Thymus (tissue), 11 donors: ENCODE results near the gene FBXW5. TPM values are rescaled to one million over a fixed set of nuclear protein-coding genes. Genes with fewer than 3 reads are reported as not detected.

Experiments
- DNase-seq, 9 donors: peaks; one replicate each; pipeline ENCODE4 v3.0.0-alpha.2; 2013; ENCODE audit warnings: low spot score in 9 of 9, low read depth in 6 of 9, missing footprints in 1 of 9
- H3K27ac ChIP-seq, 2 donors: one replicate each; pipeline ENCODE4 v1.5.1; 2013; ENCODE audit warnings: control low read depth in 1 of 2, low read depth in 1 of 2, low read length in 1 of 2, mild to moderate bottlenecking in 1 of 2, moderate library complexity in 1 of 2
- H3K27me3 ChIP-seq, 2 donors: one replicate each; pipeline ENCODE4 v1.5.1; 2013; ENCODE audit warnings: low read length in 1 of 2; ENCODE audit not compliant: control insufficient read depth in 2 of 2, insufficient read depth in 1 of 2
- H3K36me3 ChIP-seq, 2 donors: one replicate each; pipeline ENCODE4 v1.5.1; 2013; ENCODE audit warnings: low read length in 1 of 2, mild to moderate bottlenecking in 1 of 2, moderate library complexity in 1 of 2; ENCODE audit not compliant: control insufficient read depth in 2 of 2, insufficient read depth in 2 of 2
- H3K4me1 ChIP-seq, 2 donors: one replicate each; pipeline ENCODE4 v1.5.1; 2013; ENCODE audit warnings: low read length in 2 of 2; ENCODE audit not compliant: control insufficient read depth in 2 of 2, insufficient read depth in 2 of 2
- H3K4me3 ChIP-seq, 2 donors: one replicate each; pipeline ENCODE4 v1.5.1; 2013; ENCODE audit warnings: low read length in 2 of 2, control low read depth in 1 of 2, mild to moderate bottlenecking in 1 of 2
- H3K9me3 ChIP-seq, 2 donors: one replicate each; pipeline ENCODE4 v1.5.1; 2013; ENCODE audit warnings: low read length in 1 of 2, mild to moderate bottlenecking in 1 of 2; ENCODE audit not compliant: control insufficient read depth in 2 of 2, insufficient read depth in 1 of 2
- WGBS: extraction: QIAGEN DNeasy Blood & Tissue Kit; methylation state at CpG from one replicate; pipeline ENCODE4 v1.1.7; 2013; 5-methylcytosine and 5-hydroxymethylcytosine counted together
- polyA plus RNA-seq: library from polyadenylated mRNA; stranded (reverse); fragments of 200-250 nt; gene quantifications from one replicate; pipeline ENCODE4 v1.2.3, GENCODE V29; 2013
- total RNA-seq: library from RNA; stranded (reverse); fragments of 120-200 nt; gene quantifications from one replicate; pipeline ENCODE4 v1.2.4, GENCODE V29; 2013
- donor health status: healthy.

FBXW5 gene
- total and polyA plus RNA-seq, 2 donors: 101 to 162 TPM

GRCh38 chr9:136900988-136901515 lies 43.5 kb downstream of the FBXW5 start:
- WGBS: 94% methylated on average over 13 of the region's 13 CpGs
- peaks cover 0 to 2% of the 10 kb centered on the region in 2 donors for H3K9me3 ChIP-seq
- H3K27me3 ChIP-seq: no peaks in the 10 kb centered on the region
- peak overlapping the region; percentile 84 to 88 for H3K27ac ChIP-seq
- no peak for DNase-seq
- H3K4me1 ChIP-seq: peaks cover 0 to 26% of the 10 kb centered on the region in 2 donors
- peaks cover 67% of the 10 kb centered on the region in 2 donors for H3K36me3 ChIP-seq
- H3K4me3 ChIP-seq: no peak overlapping the region

- H3K36me3 ChIP-seq: peaks cover 64 to 65% of the 10 kb centered on the region in 2 donors
- DNase-seq: no peak
- no peaks in the 10 kb centered on the region for H3K27me3 ChIP-seq
- H3K9me3 ChIP-seq: peaks cover 0 to 2% of the 10 kb centered on the region in 2 donors
- peak overlapping the region in 1 of 2 donors; percentile 59 for H3K27ac ChIP-seq
- peaks cover 0 to 26% of the 10 kb centered on the region in 2 donors for H3K4me1 ChIP-seq
- H3K4me3 ChIP-seq: no peak overlapping the region
- 97% methylated on average over 10 of the region's 10 CpGs for WGBS
These were observed 44.0 kb downstream of the FBXW5 start for GRCh38 chr9:136900556-136900955.

GRCh38 chr9:136899196-136899595 lies 45.3 kb downstream of the FBXW5 start:
- 92% methylated on average over 9 of the region's 9 CpGs for WGBS
- Histone ChIP-seq H3K36me3 (peaks cover 58 to 70% of the 10 kb centered on the region in 2 donors), H3K27me3 (no peaks in the 10 kb centered on the region), H3K27ac (no peak overlapping the region), H3K9me3 (peaks cover 0 to 2% of the 10 kb centered on the region in 2 donors), H3K4me1 (peaks cover 0 to 26% of the 10 kb centered on the region in 2 donors), H3K4me3 (no peak overlapping the region)
- DNase-seq: no peak

- peaks cover 0 to 2% of the 10 kb centered on the region in 2 donors for H3K9me3 ChIP-seq
- H3K4me1 ChIP-seq: peaks cover 0 to 25% of the 10 kb centered on the region in 2 donors
- 97% methylated on average over 21 of the region's 21 CpGs for WGBS
- peaks cover 59 to 67% of the 10 kb centered on the region in 2 donors for H3K36me3 ChIP-seq
- H3K27ac ChIP-seq: no peak overlapping the region
- no peak overlapping the region for H3K4me3 ChIP-seq
- H3K27me3 ChIP-seq: no peaks in the 10 kb centered on the region
- no peak for DNase-seq
These were observed 45.9 kb downstream of the FBXW5 start for GRCh38 chr9:136898483-136899100.

GRCh38 chr9:136896027-136896426 lies 48.5 kb downstream of the FBXW5 start:
- Histone ChIP-seq H3K9me3 (peaks cover 0 to 2% of the 10 kb centered on the region in 2 donors), H3K4me3 (no peak overlapping the region), H3K36me3 (peaks cover 41 to 48% of the 10 kb centered on the region in 2 donors), H3K4me1 (peaks cover 0 to under 1% of the 10 kb centered on the region in 2 donors), H3K27ac (no peak overlapping the region), H3K27me3 (no peaks in the 10 kb centered on the region)
- DNase-seq: no peak
- WGBS: 87% methylated on average over 11 of the region's 11 CpGs

- no peak for DNase-seq
- Histone ChIP-seq H3K36me3 (peaks cover 16 to 21% of the 10 kb centered on the region in 2 donors), H3K4me1 (peaks cover 6 to 8% of the 10 kb centered on the region in 2 donors), H3K4me3 (no peak overlapping the region), H3K27ac (no peak overlapping the region), H3K9me3 (no peaks in the 10 kb centered on the region), H3K27me3 (no peaks in the 10 kb centered on the region)
- 90% methylated on average over 13 of the region's 13 CpGs for WGBS
These were observed 53.9 kb downstream of the FBXW5 start for GRCh38 chr9:136890661-136891060.

Other genes starting within 250 kb of the FBXW5 start
Only the 30 nearest of the 32 such genes appear.
- gene DIPK1B, start 232.2 kb downstream of the FBXW5 start, total RNA-seq: 10.1 TPM
- 6.8 TPM for gene DIPK1B, start 232.2 kb downstream of the FBXW5 start, polyA plus RNA-seq
- gene LCN10, start 201.8 kb downstream of the FBXW5 start, total RNA-seq: 1.2 TPM
- gene LCN10, start 201.8 kb downstream of the FBXW5 start, polyA plus RNA-seq: 12.5 TPM
- not detected for gene LCN6, start 196.2 kb downstream of the FBXW5 start, total RNA-seq
- gene LCN6, start 196.2 kb downstream of the FBXW5 start, polyA plus RNA-seq: 7.1 TPM
- gene LCN8, start 186.5 kb downstream of the FBXW5 start, total RNA-seq: not detected
- 0.02 TPM for gene LCN8, start 186.5 kb downstream of the FBXW5 start, polyA plus RNA-seq
- gene LCN15, start 180.2 kb downstream of the FBXW5 start, total RNA-seq: 0.05 TPM
- 0.43 TPM for gene LCN15, start 180.2 kb downstream of the FBXW5 start, polyA plus RNA-seq
- 81.0 TPM for gene TMEM141, start 153.4 kb downstream of the FBXW5 start, total RNA-seq
- 81.0 TPM for gene TMEM141, start 153.4 kb downstream of the FBXW5 start, polyA plus RNA-seq
- 3.2 TPM for gene CCDC183, start 148.4 kb downstream of the FBXW5 start, total RNA-seq
- gene CCDC183, start 148.4 kb downstream of the FBXW5 start, polyA plus RNA-seq: 5.0 TPM
- 43.4 TPM for gene RABL6, start 136.8 kb downstream of the FBXW5 start, total RNA-seq
- 55.1 TPM for gene RABL6, start 136.8 kb downstream of the FBXW5 start, polyA plus RNA-seq
- gene AJM1, start 102.3 kb downstream of the FBXW5 start, total RNA-seq: 0.42 TPM
- gene AJM1, start 102.3 kb downstream of the FBXW5 start, polyA plus RNA-seq: 1.8 TPM
- 66.5 TPM for gene PHPT1, start 95.3 kb downstream of the FBXW5 start, total RNA-seq
- 85.7 TPM for gene PHPT1, start 95.3 kb downstream of the FBXW5 start, polyA plus RNA-seq
- 1.3 TPM for gene MAMDC4, start 92.4 kb downstream of the FBXW5 start, total RNA-seq
- gene MAMDC4, start 92.4 kb downstream of the FBXW5 start, polyA plus RNA-seq: 14.0 TPM
- gene EDF1, start 78.4 kb downstream of the FBXW5 start, total RNA-seq: 410 TPM
- 407 TPM for gene EDF1, start 78.4 kb downstream of the FBXW5 start, polyA plus RNA-seq
- gene TRAF2, start 58.2 kb downstream of the FBXW5 start, total RNA-seq: 12.8 TPM
- gene TRAF2, start 58.2 kb downstream of the FBXW5 start, polyA plus RNA-seq: 18.8 TPM
- gene C8G, start 505 bp upstream of the FBXW5 start, total RNA-seq: 2.2 TPM
- gene C8G, start 505 bp upstream of the FBXW5 start, polyA plus RNA-seq: 6.5 TPM
- 4.2 TPM for gene LCN12, start 7.5 kb upstream of the FBXW5 start, total RNA-seq
- gene LCN12, start 7.5 kb upstream of the FBXW5 start, polyA plus RNA-seq: 14.4 TPM
- gene PTGDS, start 32.8 kb upstream of the FBXW5 start, total RNA-seq: 5.0 TPM
- gene PTGDS, start 32.8 kb upstream of the FBXW5 start, polyA plus RNA-seq: 137 TPM
- 0.19 TPM for gene LCNL1, start 38.3 kb upstream of the FBXW5 start, total RNA-seq
- 5.0 TPM for gene LCNL1, start 38.3 kb upstream of the FBXW5 start, polyA plus RNA-seq
- 68.9 TPM for gene PAXX, start 47.7 kb upstream of the FBXW5 start, total RNA-seq
- 431 TPM for gene PAXX, start 47.7 kb upstream of the FBXW5 start, polyA plus RNA-seq
- 13.6 TPM for gene CLIC3, start 51.8 kb upstream of the FBXW5 start, total RNA-seq
- 44.6 TPM for gene CLIC3, start 51.8 kb upstream of the FBXW5 start, polyA plus RNA-seq
- gene ABCA2, start 83.5 kb upstream of the FBXW5 start, total RNA-seq: 4.2 TPM
- gene ABCA2, start 83.5 kb upstream of the FBXW5 start, polyA plus RNA-seq: 37.3 TPM
- gene FUT7, start 87.3 kb upstream of the FBXW5 start, total RNA-seq: 0.99 TPM
- gene FUT7, start 87.3 kb upstream of the FBXW5 start, polyA plus RNA-seq: 4.6 TPM
- gene NPDC1, start 101.4 kb upstream of the FBXW5 start, total RNA-seq: 4.8 TPM
- 71.1 TPM for gene NPDC1, start 101.4 kb upstream of the FBXW5 start, polyA plus RNA-seq
- 0.09 TPM for gene ENTPD2, start 109.3 kb upstream of the FBXW5 start, total RNA-seq
- gene ENTPD2, start 109.3 kb upstream of the FBXW5 start, polyA plus RNA-seq: 0.27 TPM
- 6.3 TPM for gene SAPCD2, start 125.8 kb upstream of the FBXW5 start, total RNA-seq
- 0.87 TPM for gene SAPCD2, start 125.8 kb upstream of the FBXW5 start, polyA plus RNA-seq
- 1.9 TPM for gene UAP1L1, start 132.8 kb upstream of the FBXW5 start, total RNA-seq
- 9.4 TPM for gene UAP1L1, start 132.8 kb upstream of the FBXW5 start, polyA plus RNA-seq
- 26.8 TPM for gene MAN1B1, start 142.2 kb upstream of the FBXW5 start, total RNA-seq
- gene MAN1B1, start 142.2 kb upstream of the FBXW5 start, polyA plus RNA-seq: 107 TPM
- gene DPP7, start 170.0 kb upstream of the FBXW5 start, total RNA-seq: 112 TPM
- 476 TPM for gene DPP7, start 170.0 kb upstream of the FBXW5 start, polyA plus RNA-seq
- gene GRIN1, start 194.4 kb upstream of the FBXW5 start, total RNA-seq: 0.19 TPM
- 0.18 TPM for gene GRIN1, start 194.4 kb upstream of the FBXW5 start, polyA plus RNA-seq
- 0.28 TPM for gene LRRC26, start 225.3 kb upstream of the FBXW5 start, total RNA-seq
- 0.05 TPM for gene LRRC26, start 225.3 kb upstream of the FBXW5 start, polyA plus RNA-seq
- not detected for gene TMEM210, start 227.3 kb upstream of the FBXW5 start, total RNA-seq
- 0.07 TPM for gene TMEM210, start 227.3 kb upstream of the FBXW5 start, polyA plus RNA-seq